GM18861 (cell line): Measurements from ENCODE around the gene MCF2L.
"Not testable (repeated sequence)": the region's sequence is repeated elsewhere in the genome, so short reads cannot be mapped to it uniquely, and the experiment has no call there.

Source experiments
- ATAC-seq: cut with Tn5 transposase; IDR thresholded peaks from one replicate; pipeline ENCODE4 v1.9.1; 2021; ENCODE audit not compliant: unreplicated experiment

Gene MCF2L

GRCh38 chr13:113106711-113107351 lies 137.8 kb downstream of the MCF2L start:
- ATAC-seq: no peak

- not testable (repeated sequence) for ATAC-seq
These were observed 139.5 kb downstream of the MCF2L start for GRCh38 chr13:113108521-113108920.

GRCh38 chr13:113109151-113110047 lies 140.4 kb downstream of the MCF2L start:
- ATAC-seq: no peak

- ATAC-seq: no peak
These were observed 141.2 kb downstream of the MCF2L start for GRCh38 chr13:113110048-113110851.

- no peak for ATAC-seq
These were observed 141.9 kb downstream of the MCF2L start for GRCh38 chr13:113110852-113111315.

- not testable (repeated sequence) for ATAC-seq
These were observed 142.8 kb downstream of the MCF2L start for GRCh38 chr13:113111821-113112220.

GRCh38 chr13:113112475-113112874 lies 143.5 kb downstream of the MCF2L start:
- not testable (repeated sequence) for ATAC-seq

- no peak for ATAC-seq
These were observed 144.2 kb downstream of the MCF2L start for GRCh38 chr13:113112893-113113845.

- no peak for ATAC-seq
These were observed 144.8 kb downstream of the MCF2L start for GRCh38 chr13:113113846-113114271.

GRCh38 chr13:113114511-113115362 lies 145.7 kb downstream of the MCF2L start:
- ATAC-seq: no peak

GRCh38 chr13:113115363-113116205 lies 146.6 kb downstream of the MCF2L start:
- no peak for ATAC-seq

GRCh38 chr13:113116206-113116800 lies 147.3 kb downstream of the MCF2L start:
- ATAC-seq: no peak

- no peak for ATAC-seq
These were observed 147.9 kb downstream of the MCF2L start for GRCh38 chr13:113116871-113117271.

- no peak for ATAC-seq
These were observed 148.4 kb downstream of the MCF2L start for GRCh38 chr13:113117335-113117872.

GRCh38 chr13:113117911-113118260 lies 148.9 kb downstream of the MCF2L start:
- ATAC-seq: no peak

- ATAC-seq: no peak
These were observed 149.4 kb downstream of the MCF2L start for GRCh38 chr13:113118261-113119021.
